Naive thymus-derived CD4-positive, alpha-beta T cell (primary cell): Measurements from ENCODE around the gene CMYA5. TPM values are rescaled to one million over a fixed set of nuclear protein-coding genes. Genes with fewer than 3 reads are reported as not detected.

ENCODE experiments used
- ATAC-seq: fragments of 150-1000 bp; cut with Tn5 transposase; 2 replicates; pipeline ENCODE4 v1.10.0; 2021; ENCODE audit warnings: mild to moderate bottlenecking, moderate library complexity
- CTCF ChIA-PET: fragments of 350-600 bp; sonication (Branson Sonifier 250); formaldehyde crosslinking; loops from one replicate; lab custom pipeline; 2021; ENCODE audit warnings: antibody characterized with exemption; lab: Charles Lee
- POLR2A ChIA-PET: fragments of 350-600 bp; sonication (Branson Sonifier 250); formaldehyde crosslinking; loops from one replicate; lab custom pipeline; 2021; ENCODE audit warnings: antibody characterized with exemption, inconsistent platforms; lab: Charles Lee
- DNase-seq, 9 donors: peaks; one replicate each; pipeline versions ENCODE4 v3.0.0 to v3.0.0-alpha.2; 2020 to 2022; ENCODE audit warnings: mixed read lengths in 1 of 9
- H3K27ac ChIP-seq: one replicate; pipeline ENCODE4 v1.7.0; 2013; ENCODE audit warnings: mild to moderate bottlenecking, low read depth, low read length, moderate library complexity
- H3K27me3 ChIP-seq, 2 donors: one replicate each; pipeline ENCODE4 v1.7.0; 2013; ENCODE audit warnings: low read length in 2 of 2, mild to moderate bottlenecking in 2 of 2, moderate library complexity in 2 of 2; ENCODE audit not compliant: control insufficient read depth in 2 of 2, insufficient read depth in 2 of 2
- H3K36me3 ChIP-seq, 3 experiments: 1 replicate in 2 of 3; 2 replicates in 1 of 3; pipeline ENCODE4 v1.7.0; 2013; ENCODE audit warnings: low read length in 3 of 3, mild to moderate bottlenecking in 3 of 3, moderate library complexity in 1 of 3; ENCODE audit not compliant: insufficient read depth in 3 of 3, control insufficient read depth in 2 of 3
- H3K4me1 ChIP-seq, 2 donors: one replicate each; pipeline ENCODE4 v1.7.0; 2013; ENCODE audit warnings: low read length in 2 of 2, mild to moderate bottlenecking in 2 of 2, moderate library complexity in 1 of 2; ENCODE audit not compliant: control insufficient read depth in 2 of 2, insufficient read depth in 2 of 2
- H3K4me3 ChIP-seq: 2 replicates; pipeline ENCODE4 v1.7.0; 2013; ENCODE audit warnings: mild to moderate bottlenecking, low read length
- H3K9me3 ChIP-seq, 3 experiments: 1 replicate in 2 of 3; 2 replicates in 1 of 3; pipeline ENCODE4 v1.7.0; 2013; ENCODE audit warnings: low read length in 3 of 3; ENCODE audit not compliant: control insufficient read depth in 2 of 3
- H3K27ac Mint-ChIP-seq, 9 donors: one replicate each; pipeline ENCODE4 v1.8.0; 2020 to 2022; ENCODE audit warnings: mixed read lengths in 9 of 9, mild to moderate bottlenecking in 8 of 9, moderate library complexity in 5 of 9, inconsistent platforms in 2 of 9
- H3K27me3 Mint-ChIP-seq, 5 donors: one replicate each; pipeline ENCODE4 v1.8.0; 2021 to 2022; ENCODE audit warnings: mixed read lengths in 5 of 5, mild to moderate bottlenecking in 1 of 5
- H3K36me3 Mint-ChIP-seq, 5 donors: one replicate each; pipeline ENCODE4 v1.8.0; 2020 to 2022; ENCODE audit warnings: mixed read lengths in 5 of 5, mild to moderate bottlenecking in 3 of 5, inconsistent platforms in 1 of 5
- H3K4me1 Mint-ChIP-seq, 7 donors: one replicate each; pipeline ENCODE4 v1.8.0; 2020 to 2022; ENCODE audit warnings: mixed read lengths in 7 of 7, mild to moderate bottlenecking in 3 of 7, inconsistent platforms in 1 of 7
- H3K4me3 Mint-ChIP-seq, 10 donors: one replicate each; pipeline ENCODE4 v1.8.0; 2020 to 2022; ENCODE audit warnings: mild to moderate bottlenecking in 10 of 10, mixed read lengths in 10 of 10, moderate library complexity in 6 of 10, inconsistent platforms in 2 of 10
- H3K9me3 Mint-ChIP-seq, 11 donors: one replicate each; pipeline ENCODE4 v1.8.0; 2020 to 2022; ENCODE audit warnings: mixed read lengths in 11 of 11, mild to moderate bottlenecking in 4 of 11, inconsistent platforms in 1 of 11, moderate library complexity in 1 of 11
- intact Hi-C, 2 donors: fragments of 100-400 bp; cut with micrococcal nuclease; formaldehyde crosslinking; loops; one replicate each; pipeline ENCODE4 v1.15.1; 2023
- polyA plus RNA-seq, 2 donors: library from polyadenylated mRNA; unstranded; fragments of 300-500 nt; fragmentation: Illumina TruSeq; gene quantifications; one replicate each; pipeline ENCODE4 v1.2.3, GENCODE V29; 2021
- total RNA-seq, 6 experiments: library from RNA in 5 of 6; stranded (reverse) in 5 of 6; gene quantifications; 1 replicate in 5 of 6; 2 replicates in 1 of 6; pipeline ENCODE4 v1.2.3 and lab custom pipeline; 2021 to 2026

Gene CMYA5
- total RNA-seq (under 1 TPM; 0.11 to 0.27 (median 0.15) TPM), polyA plus RNA-seq (under 1 TPM in 1 of 2 donors, not detected in 1; 0.08 TPM), total RNA-seq (lab: John Stamatoyannopoulos, UW) (1.6 reads per million, percentile 5 among the genes with 10 or more reads in this experiment)

DNA sequence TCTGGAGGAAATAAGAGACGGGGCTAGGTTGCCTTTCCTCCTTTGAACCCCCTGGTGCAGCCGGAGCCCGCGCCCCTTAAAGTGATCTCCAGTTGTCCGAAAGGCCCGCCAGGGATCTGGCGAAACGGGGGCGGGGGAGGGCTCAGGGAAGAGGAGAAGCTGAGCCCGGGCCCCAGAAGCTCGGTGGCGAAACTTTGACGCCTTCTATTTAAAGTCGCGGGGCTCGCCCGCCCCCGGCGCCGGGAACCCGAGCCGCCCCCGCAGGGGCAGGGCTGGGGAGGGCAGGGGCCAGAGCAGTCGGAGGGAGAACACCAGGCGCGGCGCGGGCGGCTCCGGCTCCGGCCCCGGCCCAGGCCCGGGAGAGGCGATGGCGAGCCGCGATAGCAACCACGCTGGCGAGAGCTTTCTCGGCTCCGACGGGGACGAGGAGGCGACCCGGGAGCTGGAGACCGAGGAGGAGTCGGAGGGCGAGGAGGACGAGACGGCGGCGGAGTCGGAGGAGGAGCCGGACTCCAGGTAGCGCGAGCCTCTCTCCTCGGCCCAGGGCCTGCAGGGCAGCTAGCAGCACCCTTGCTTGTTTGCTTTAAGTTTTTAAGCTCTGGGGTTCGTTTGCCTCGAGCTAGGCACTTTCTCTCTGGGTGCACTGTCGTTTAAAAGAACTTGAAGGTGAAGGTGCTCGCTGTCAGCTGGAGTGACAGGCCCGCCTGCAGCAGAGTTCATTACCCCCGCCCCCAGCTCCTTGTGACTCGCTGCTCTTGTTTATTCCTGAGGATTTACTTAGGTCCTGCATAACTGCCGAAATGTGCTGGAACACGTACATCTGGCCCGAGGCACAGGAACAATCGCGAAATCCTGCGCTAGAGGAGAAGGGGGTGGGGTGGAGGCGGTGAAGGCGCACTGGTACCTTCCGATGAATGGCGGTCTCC, at the start of gene CMYA5:
Gene CMYA5, plus strand, starts transcription at position 296 of the 926 bp plus-strand sequence. Its CDS starts 72 bp downstream, at position 368.
- Histone ChIP-seq H3K4me3 (no peak within 1 kb of the TSS), H3K27ac (no peak within 1 kb of the TSS), H3K4me1 (no peaks in the 10 kb centered on the region), H3K27me3 (no peaks in the 10 kb centered on the region), H3K9me3 (no peaks in the 10 kb centered on the region), H3K36me3 (peaks cover 0 to 4% (median 0%) of the 10 kb centered on the region in 3 experiments)
- peaks cover 0 to 15% (median 7%) of the 10 kb centered on the region in 7 donors for H3K4me1 Mint-ChIP-seq
- intact Hi-C loops, result no loop called here
- no peaks in the 10 kb centered on the region for H3K27me3 Mint-ChIP-seq
- peaks cover 6 to 36% (median 29%) of the 10 kb centered on the region in 5 donors for H3K36me3 Mint-ChIP-seq
- POLR2A ChIA-PET, result interaction anchor here (1.0 kb wide), 1 partner anchor 16 kb away, joined by 3 read pairs; no protein-coding TSS in a partner anchor
- CTCF ChIA-PET, result no interaction called here
- peaks cover 0 to 5% (median 3%) of the 10 kb centered on the region in 11 donors for H3K9me3 Mint-ChIP-seq
- no peak within 1 kb of the TSS for H3K4me3 Mint-ChIP-seq
- peak within 1 kb of the TSS in 3 of 9 donors; percentile 1 to 57 (median 4) for H3K27ac Mint-ChIP-seq
- DNase-seq, result peak in 1 of 9 donors; percentile 6
- no peak for ATAC-seq

DNA sequence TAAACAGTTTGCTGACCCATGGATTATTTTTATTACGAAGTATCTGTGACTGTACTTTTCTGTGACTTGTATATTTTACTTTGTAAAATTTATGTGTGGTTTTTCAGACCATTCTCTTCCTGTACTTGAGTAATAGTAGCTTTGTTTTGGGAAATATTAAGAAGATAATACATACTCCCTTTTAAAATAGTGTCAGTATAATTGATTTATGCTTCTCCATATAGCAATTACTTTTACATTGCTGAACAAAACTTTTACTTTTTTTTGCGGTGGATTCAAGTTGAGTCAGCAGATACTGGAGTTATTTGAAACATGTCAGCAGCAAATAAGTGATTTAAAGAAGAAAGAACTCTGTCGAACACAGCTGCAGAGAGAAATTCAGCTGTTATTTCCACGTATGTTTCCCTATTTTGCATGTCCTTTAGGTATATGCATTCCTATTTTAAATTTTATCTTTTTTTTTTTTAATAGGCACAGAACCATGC, 49.0 kb upstream of the CMYA5 start:
- ChIA-PET CTCF (no interaction called here), POLR2A (interaction anchor here (0.6 kb wide), 1 partner anchor 50 kb away, joined by 3 read pairs; no protein-coding TSS in a partner anchor)
- H3K36me3 ChIP-seq, result peaks cover 0 to 44% (median 12%) of the 10 kb centered on the region in 3 experiments
- H3K27me3 Mint-ChIP-seq, result no peaks in the 10 kb centered on the region
- no peak overlapping the region for H3K4me3 ChIP-seq
- no peaks in the 10 kb centered on the region for H3K9me3 ChIP-seq
- H3K27ac ChIP-seq, result no peak overlapping the region
- H3K9me3 Mint-ChIP-seq, result no peaks in the 10 kb centered on the region
- H3K4me3 Mint-ChIP-seq, result no peak overlapping the region
- H3K4me1 Mint-ChIP-seq, result peaks cover 16 to 48% (median 23%) of the 10 kb centered on the region in 7 donors
- DNase-seq, result no peak
- H3K27me3 ChIP-seq, result no peaks in the 10 kb centered on the region
- peaks cover 5 to 58% (median 30%) of the 10 kb centered on the region in 5 donors for H3K36me3 Mint-ChIP-seq
- no peak for ATAC-seq
- no peak overlapping the region for H3K27ac Mint-ChIP-seq
- intact Hi-C loops, result no loop called here
- H3K4me1 ChIP-seq, result no peaks in the 10 kb centered on the region

DNA sequence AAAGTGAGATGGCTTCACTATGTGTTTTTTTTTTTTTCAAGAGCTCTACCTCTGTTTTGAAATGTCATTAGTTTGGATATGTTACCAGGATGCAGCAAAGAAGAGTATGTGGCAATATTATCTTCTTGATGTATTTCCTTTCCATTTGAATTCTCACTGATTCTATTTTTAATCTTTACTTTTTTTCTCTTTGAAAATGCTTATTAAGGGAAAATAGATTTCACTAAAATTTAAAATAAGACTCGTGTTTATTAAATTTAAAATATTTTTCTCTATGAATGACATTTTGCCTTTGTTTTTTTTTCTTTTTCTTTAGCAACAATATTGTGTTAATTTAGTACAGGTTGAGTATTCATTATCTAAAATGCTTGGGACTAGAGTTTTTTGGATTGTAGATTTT, 48.2 kb upstream of the CMYA5 start:
- POLR2A ChIA-PET, result no interaction called here

DNA sequence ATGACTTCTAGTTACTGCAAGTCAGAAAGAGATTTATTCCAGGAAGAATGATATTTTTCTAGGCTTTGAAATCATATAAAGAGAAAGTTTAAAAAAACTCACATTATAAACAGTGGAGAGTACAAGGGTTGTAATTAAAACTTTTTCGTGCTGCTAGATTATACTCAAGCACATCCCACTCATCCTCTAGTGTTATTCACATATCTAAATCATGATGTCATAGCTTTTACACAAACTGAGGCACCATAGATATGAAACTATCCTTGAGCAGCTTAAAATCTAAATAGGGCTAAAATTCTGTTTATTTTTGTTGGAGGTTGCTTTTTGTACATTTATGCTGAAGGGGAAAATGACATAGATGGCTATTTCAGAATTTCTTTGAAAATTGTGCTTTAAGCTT, 47.4 kb upstream of the CMYA5 start:
- no peaks in the 10 kb centered on the region for H3K9me3 Mint-ChIP-seq
- H3K27me3 ChIP-seq, result no peaks in the 10 kb centered on the region
- no peak overlapping the region for H3K4me3 Mint-ChIP-seq
- intact Hi-C loops, result no loop called here
- H3K36me3 ChIP-seq, result peaks cover 4 to 52% (median 17%) of the 10 kb centered on the region in 3 experiments
- H3K27me3 Mint-ChIP-seq, result no peaks in the 10 kb centered on the region
- H3K27ac ChIP-seq, result no peak overlapping the region
- peaks cover 10 to 55% (median 22%) of the 10 kb centered on the region in 5 donors for H3K36me3 Mint-ChIP-seq
- peaks cover 16 to 38% (median 23%) of the 10 kb centered on the region in 7 donors for H3K4me1 Mint-ChIP-seq
- H3K4me1 ChIP-seq, result no peaks in the 10 kb centered on the region
- ATAC-seq, result no peak
- peak overlapping the region in 1 of 9 donors; percentile 45 for H3K27ac Mint-ChIP-seq
- ChIA-PET CTCF (interaction anchor here (0.6 kb wide), 1 partner anchor 66 kb away, joined by 4 read pairs; no protein-coding TSS in a partner anchor), POLR2A (no interaction called here)
- no peaks in the 10 kb centered on the region for H3K9me3 ChIP-seq
- H3K4me3 ChIP-seq, result no peak overlapping the region
- no peak for DNase-seq

More for the DNA sequence above, 48.2 kb upstream of the CMYA5 start:
- H3K36me3 ChIP-seq, result peaks cover 0 to 52% (median 13%) of the 10 kb centered on the region in 3 experiments
- ATAC-seq (no peak), DNase-seq (no peak)
- H3K9me3 ChIP-seq, result no peaks in the 10 kb centered on the region
- peak overlapping the region in 1 of 9 donors; percentile 45 for H3K27ac Mint-ChIP-seq
- no peaks in the 10 kb centered on the region for H3K27me3 Mint-ChIP-seq
- intact Hi-C loops, result no loop called here
- H3K4me1 ChIP-seq, result no peaks in the 10 kb centered on the region
- no peaks in the 10 kb centered on the region for H3K27me3 ChIP-seq
- no peaks in the 10 kb centered on the region for H3K9me3 Mint-ChIP-seq
- H3K4me3 Mint-ChIP-seq, result no peak overlapping the region
- CTCF ChIA-PET, result no interaction called here
- H3K4me1 Mint-ChIP-seq, result peaks cover 16 to 42% (median 23%) of the 10 kb centered on the region in 7 donors
- H3K36me3 Mint-ChIP-seq, result peaks cover 10 to 57% (median 26%) of the 10 kb centered on the region in 5 donors
- no peak overlapping the region for H3K27ac ChIP-seq
- no peak overlapping the region for H3K4me3 ChIP-seq

DNA sequence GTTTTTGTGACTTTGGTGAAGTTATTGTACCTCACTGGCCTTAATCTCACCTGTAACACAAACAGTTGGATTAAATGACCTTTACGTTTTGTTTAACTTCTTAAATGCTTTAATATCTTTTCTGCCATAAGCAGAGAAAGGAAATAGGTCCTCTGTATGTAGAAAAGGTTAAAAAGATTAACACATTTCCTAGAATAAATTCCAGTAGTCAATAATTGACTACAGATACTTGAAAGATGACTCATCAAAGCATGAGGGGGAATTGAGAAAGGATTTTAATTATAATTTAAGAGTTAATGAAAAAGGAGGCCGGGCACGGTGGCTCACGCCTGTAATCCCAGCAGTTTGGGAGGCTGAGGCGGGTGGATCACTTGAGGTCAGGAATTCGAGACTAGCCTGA, 35.8 kb upstream of the CMYA5 start:
- Histone ChIP-seq H3K4me1 (no peaks in the 10 kb centered on the region), H3K4me3 (no peak overlapping the region), H3K9me3 (no peaks in the 10 kb centered on the region), H3K27me3 (no peaks in the 10 kb centered on the region), H3K36me3 (peaks cover 0 to 29% (median 12%) of the 10 kb centered on the region in 3 experiments), H3K27ac (no peak overlapping the region)
- H3K9me3 Mint-ChIP-seq, result no peaks in the 10 kb centered on the region
- H3K36me3 Mint-ChIP-seq, result peaks cover 0 to 32% (median 16%) of the 10 kb centered on the region in 5 donors
- H3K4me3 Mint-ChIP-seq, result no peak overlapping the region
- no peak for ATAC-seq
- POLR2A ChIA-PET, result no interaction called here
- CTCF ChIA-PET, result no interaction called here
- no peaks in the 10 kb centered on the region for H3K4me1 Mint-ChIP-seq
- intact Hi-C loops, result no loop called here
- H3K27ac Mint-ChIP-seq, result no peak overlapping the region
- DNase-seq, result no peak
- H3K27me3 Mint-ChIP-seq, result no peaks in the 10 kb centered on the region

DNA sequence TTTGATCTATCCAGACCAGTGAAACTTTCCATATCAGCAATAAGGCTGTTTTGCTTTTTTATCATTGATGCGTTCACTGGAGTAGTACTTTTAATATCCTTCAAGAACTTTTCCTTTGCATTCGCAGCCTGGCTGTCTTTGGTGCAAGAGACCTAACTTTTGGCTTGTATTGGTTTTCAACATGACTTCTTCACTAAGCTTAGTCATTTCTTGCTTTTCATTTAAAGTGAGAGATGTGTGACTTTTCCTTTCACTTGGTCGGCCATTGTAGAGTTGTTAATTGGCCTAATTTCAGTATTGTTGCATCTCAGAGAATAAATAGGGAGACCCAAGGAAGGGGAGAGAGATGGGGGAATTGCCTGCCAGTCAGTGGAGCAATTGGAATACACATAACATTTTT, 26.4 kb upstream of the CMYA5 start:
- no peaks in the 10 kb centered on the region for H3K4me1 ChIP-seq
- no peak overlapping the region for H3K4me3 ChIP-seq
- DNase-seq (no peak), ATAC-seq (no peak)
- intact Hi-C loops, result no loop called here
- H3K27me3 Mint-ChIP-seq, result no peaks in the 10 kb centered on the region
- no peak overlapping the region for H3K27ac ChIP-seq
- peaks cover 4 to 23% (median 8%) of the 10 kb centered on the region in 3 experiments for H3K36me3 ChIP-seq
- peaks cover 0 to 10% (median 0%) of the 10 kb centered on the region in 7 donors for H3K4me1 Mint-ChIP-seq
- no peak overlapping the region for H3K27ac Mint-ChIP-seq
- no peaks in the 10 kb centered on the region for H3K9me3 ChIP-seq
- peaks cover 0 to 5% (median 0%) of the 10 kb centered on the region in 11 donors for H3K9me3 Mint-ChIP-seq
- no peaks in the 10 kb centered on the region for H3K27me3 ChIP-seq
- ChIA-PET POLR2A (no interaction called here), CTCF (no interaction called here)
- H3K36me3 Mint-ChIP-seq, result peaks cover 8 to 42% (median 37%) of the 10 kb centered on the region in 5 donors
- H3K4me3 Mint-ChIP-seq, result no peak overlapping the region
